HL-60 (cell line): Measurements from ENCODE around the gene NPEPPS.
A peak's percentile ranks its signal among the peaks of the same experiment; 100 is the strongest.
"Not testable (repeated sequence)": the region's sequence is repeated elsewhere in the genome, so short reads cannot be mapped to it uniquely, and the experiment has no call there.

Source experiments
- DNase-seq, 2 experiments: peaks; one replicate each; pipeline ENCODE4 v3.0.0-alpha.2; 2010 to 2020; ENCODE audit warnings: low read depth in 1 of 2, low spot score in 1 of 2
- H3K27ac ChIP-seq: fragments of 250-450 bp; sonication (Bioruptor Pico); replicated peaks from 2 replicates; pipeline ENCODE4 v1.5.1; 2020; ENCODE audit warnings: mild to moderate bottlenecking, moderate library complexity
- H3K27me3 ChIP-seq: fragments of 250-450 bp; sonication (Bioruptor Pico); 2 replicates; pipeline ENCODE4 v1.5.1; 2021; ENCODE audit warnings: mild to moderate bottlenecking, moderate library complexity; ENCODE audit not compliant: insufficient read depth, poor library complexity, severe bottlenecking
- H3K4me3 ChIP-seq: replicated peaks from 2 replicates; pipeline ENCODE4 v1.5.1; 2011; ENCODE audit warnings: mild to moderate bottlenecking, control low read depth, low read length; ENCODE audit not compliant: insufficient read depth
- POLR2AphosphoS5 ChIP-seq: IDR thresholded peaks from 2 replicates; pipeline ENCODE4 v1.6.1; 2012; ENCODE audit warnings: low read depth
- SPI1 ChIP-seq: IDR thresholded peaks from 2 replicates; pipeline ENCODE4 v1.6.1; 2012; ENCODE audit warnings: low read depth, mild to moderate bottlenecking, borderline replicate concordance
- long read RNA-seq: library from polyadenylated mRNA; unstranded; transcript quantifications from one replicate; pipeline ENCODE4 v2.0.0, GENCODE V29; 2020

The NPEPPS gene
- long read RNA-seq, full-length matches to known transcripts = 172 of 218 reads
- long read RNA-seq, partial matches to known transcripts = 17 of 218 reads
- long read RNA-seq, other reads (novel, unspliced or antisense) = 29 of 218 reads

GRCh38 chr17:47530557-47531232 is at the start of gene NPEPPS:
NPEPPS (plus strand) TSS chr17:47531108; CDS start chr17:47531301, 193 bp downstream.
- H3K27ac ChIP-seq = peak within 1 kb of the TSS; percentile 81

GRCh38 chr17:47491841-47492212 is 39.1 kb upstream of the NPEPPS start:
- H3K27ac ChIP-seq = peak overlapping the region; percentile 76
- H3K4me3 ChIP-seq = peak overlapping the region; percentile 57
- H3K27me3 ChIP-seq, DNase-seq: not testable (repeated sequence)

More at GRCh38 chr17:47530557-47531232, at the start of gene NPEPPS:
- TF ChIP-seq SPI1 = peak; percentile 21; the same call in 1 of the 2 replicates
- peak within 1 kb of the TSS; percentile 60 for H3K4me3 ChIP-seq
- not testable (repeated sequence) for H3K27me3 ChIP-seq
- DNase-seq = peak; percentile 66 to 88

- H3K27me3 ChIP-seq, H3K27ac ChIP-seq, H3K4me3 ChIP-seq, DNase-seq: not testable (repeated sequence)
Observed at GRCh38 chr17:47499074-47499473, 31.8 kb upstream of the NPEPPS start.

- not testable (repeated sequence) for H3K27ac ChIP-seq, H3K4me3 ChIP-seq, H3K27me3 ChIP-seq, DNase-seq
Observed at GRCh38 chr17:47499494-47499893, 31.4 kb upstream of the NPEPPS start.

GRCh38 chr17:47500620-47501019 is 30.3 kb upstream of the NPEPPS start:
- H3K27me3 ChIP-seq, H3K4me3 ChIP-seq, H3K27ac ChIP-seq: not testable (repeated sequence)
- peak in 1 of 2 experiments; percentile 10 for DNase-seq

GRCh38 chr17:47502122-47502731 is 28.7 kb upstream of the NPEPPS start:
- DNase-seq = peak; percentile 33 to 41

GRCh38 chr17:47502776-47503455 is 28.0 kb upstream of the NPEPPS start:
- not testable (repeated sequence) for H3K27me3 ChIP-seq, DNase-seq, H3K4me3 ChIP-seq
- H3K27ac ChIP-seq = peak overlapping the region; percentile 45; the same call in 1 of the 2 replicates

More at GRCh38 chr17:47502122-47502731, 28.7 kb upstream of the NPEPPS start:
- H3K27me3 ChIP-seq, H3K4me3 ChIP-seq: not testable (repeated sequence)
- peak; percentile 25; the same call in 1 of the 2 replicates for TF ChIP-seq POLR2AphosphoS5
- H3K27ac ChIP-seq = peak overlapping the region; percentile 6; the same call in 1 of the 2 replicates

GRCh38 chr17:47511701-47512146 is 19.2 kb upstream of the NPEPPS start:
- DNase-seq = peak; percentile 44 to 73
- H3K4me3 ChIP-seq, H3K27me3 ChIP-seq: not testable (repeated sequence)
- H3K27ac ChIP-seq = peak overlapping the region; percentile 41

- H3K27ac ChIP-seq, DNase-seq: not testable (repeated sequence)
Observed at GRCh38 chr17:47513301-47513700, 17.6 kb upstream of the NPEPPS start.

GRCh38 chr17:47518880-47519279 is 12.0 kb upstream of the NPEPPS start:
- not testable (repeated sequence) for DNase-seq, H3K4me3 ChIP-seq, H3K27me3 ChIP-seq, H3K27ac ChIP-seq

More at GRCh38 chr17:47513301-47513700, 17.6 kb upstream of the NPEPPS start:
- H3K27me3 ChIP-seq, H3K4me3 ChIP-seq: not testable (repeated sequence)

GRCh38 chr17:47519365-47519764 is 11.5 kb upstream of the NPEPPS start:
- not testable (repeated sequence) for H3K27ac ChIP-seq, DNase-seq, H3K27me3 ChIP-seq, H3K4me3 ChIP-seq

- DNase-seq, H3K4me3 ChIP-seq, H3K27me3 ChIP-seq, H3K27ac ChIP-seq: not testable (repeated sequence)
Observed at GRCh38 chr17:47520279-47520678, 10.6 kb upstream of the NPEPPS start.

GRCh38 chr17:47521434-47521833 is 9.5 kb upstream of the NPEPPS start:
- H3K27ac ChIP-seq, H3K27me3 ChIP-seq: not testable (repeated sequence)

More at GRCh38 chr17:47521434-47521833, 9.5 kb upstream of the NPEPPS start:
- H3K4me3 ChIP-seq, DNase-seq: not testable (repeated sequence)
